ENCODE results near the gene NCCRP1.

The NCCRP1 gene

GRCh38 chr19:39165857-39166256 lies 30.9 kb upstream of the NCCRP1 start:
- no peak for DNase-seq

GRCh38 chr19:39166571-39167391 lies 30.0 kb upstream of the NCCRP1 start:
- no peak for DNase-seq

DNA sequence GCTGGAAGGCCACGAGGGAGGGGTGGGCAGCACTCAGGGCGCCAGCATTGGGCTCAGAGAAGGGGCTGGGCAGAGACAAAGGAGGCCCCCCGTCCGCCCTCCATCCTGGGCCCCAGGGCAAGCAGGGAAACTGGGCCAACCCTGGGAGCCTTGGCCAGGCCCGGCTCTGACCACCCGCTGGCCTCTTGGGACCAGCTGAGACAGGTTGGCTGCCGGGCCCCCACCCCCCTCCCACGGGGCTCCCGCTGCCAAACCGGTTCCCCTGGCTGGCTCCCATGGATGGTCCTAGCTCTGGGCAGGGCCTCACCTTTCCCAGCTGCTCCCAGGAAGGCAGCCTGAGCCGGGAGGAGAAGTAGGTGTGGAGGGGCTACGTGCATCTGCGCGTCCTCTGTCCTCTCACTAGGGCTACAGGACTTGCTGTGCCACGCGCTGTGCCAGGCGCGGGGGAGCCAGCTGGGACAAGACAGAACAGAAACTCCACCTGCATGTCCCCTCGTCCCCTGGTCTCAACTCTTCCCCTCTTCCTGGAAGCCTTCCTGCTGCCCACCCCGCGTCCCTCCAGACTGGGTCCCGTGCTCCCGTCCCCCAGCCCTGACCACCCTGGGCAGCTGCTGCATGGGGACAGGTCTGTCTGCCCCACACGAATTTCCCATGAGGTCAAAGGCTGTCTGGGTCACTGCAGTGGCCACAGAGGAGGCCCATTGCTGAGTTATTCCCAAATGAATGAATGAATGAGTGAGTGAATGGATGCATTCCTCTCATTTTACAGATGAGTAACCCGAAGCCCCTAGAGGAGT lies 29.1 kb upstream of the NCCRP1 start:
- no peak for DNase-seq

DNA sequence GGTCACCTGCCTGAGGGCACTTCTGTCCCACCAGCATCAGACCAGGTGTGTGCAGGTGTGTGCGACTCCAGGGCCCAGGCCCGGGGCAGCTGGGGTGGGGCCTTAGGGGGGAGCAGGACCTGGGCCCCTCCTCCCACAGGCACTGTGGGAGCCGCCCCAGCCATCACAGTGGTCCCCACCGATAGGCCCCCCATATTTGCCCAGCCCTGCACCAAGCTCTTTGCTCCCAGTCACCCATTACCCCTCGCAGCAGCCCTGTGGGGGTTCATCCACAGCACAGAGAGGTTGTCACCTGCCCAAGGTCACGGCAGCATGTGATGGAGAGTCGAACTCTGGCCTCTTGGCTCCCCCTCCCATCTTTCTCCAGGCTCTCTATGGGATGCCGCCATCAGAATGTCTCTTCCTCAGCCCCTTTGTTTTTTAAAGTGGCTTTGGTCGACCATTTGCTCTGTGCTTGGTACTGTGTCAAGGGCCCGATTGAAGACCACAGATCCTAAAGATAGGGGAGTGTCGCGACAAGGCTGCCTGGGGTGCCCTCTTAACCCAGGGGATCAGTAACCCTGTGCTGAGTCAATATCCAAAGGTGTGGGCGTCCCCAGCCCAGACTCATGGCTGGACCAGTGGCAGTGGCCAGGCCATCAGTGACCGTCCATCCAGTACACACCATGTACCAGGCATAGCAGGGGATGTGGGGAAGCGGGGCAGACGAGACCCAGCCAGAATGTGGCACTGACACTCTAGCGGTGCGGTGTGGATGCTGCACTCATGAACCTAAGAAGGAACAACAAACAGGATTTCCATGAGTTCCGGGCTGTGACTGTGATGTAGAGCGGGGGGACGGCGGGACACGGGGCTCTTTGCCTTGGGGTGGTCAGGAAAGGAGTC lies 28.3 kb upstream of the NCCRP1 start:
- no peak for DNase-seq

DNA sequence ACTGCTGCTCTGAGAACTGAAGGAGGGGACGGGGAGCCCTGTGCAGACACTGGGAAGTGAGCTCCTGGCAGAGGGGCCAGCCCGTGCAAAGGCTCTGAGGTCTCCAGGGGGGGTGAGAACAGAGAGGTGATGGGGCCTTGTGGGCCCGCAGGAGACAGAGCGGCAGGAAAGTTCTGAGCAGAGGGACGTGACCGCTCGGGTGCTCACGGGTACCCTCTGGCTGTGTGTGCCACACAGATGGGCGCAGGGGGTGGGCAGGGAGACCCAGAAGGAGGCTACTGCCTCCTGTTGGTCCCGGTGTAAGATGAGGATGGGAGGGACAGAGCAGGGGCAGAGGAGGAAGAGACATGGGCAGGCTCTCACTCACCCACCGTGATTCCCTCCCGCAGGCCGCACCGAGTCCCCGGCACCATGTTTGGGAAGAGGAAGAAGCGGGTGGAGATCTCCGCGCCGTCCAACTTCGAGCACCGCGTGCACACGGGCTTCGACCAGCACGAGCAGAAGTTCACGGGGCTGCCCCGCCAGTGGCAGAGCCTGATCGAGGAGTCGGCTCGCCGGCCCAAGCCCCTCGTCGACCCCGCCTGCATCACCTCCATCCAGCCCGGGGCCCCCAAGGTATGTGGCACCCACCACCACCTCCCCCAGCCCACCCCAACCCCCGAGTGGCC lies 27.5 kb upstream of the NCCRP1 start:
- no peak for DNase-seq

GRCh38 chr19:39170386-39171231 lies 26.2 kb upstream of the NCCRP1 start:
- DNase-seq, result no peak

- no peak for DNase-seq
These were observed 25.0 kb upstream of the NCCRP1 start for GRCh38 chr19:39171479-39172465.

- no peak for DNase-seq
These were observed 23.9 kb upstream of the NCCRP1 start for GRCh38 chr19:39172700-39173501.

DNA sequence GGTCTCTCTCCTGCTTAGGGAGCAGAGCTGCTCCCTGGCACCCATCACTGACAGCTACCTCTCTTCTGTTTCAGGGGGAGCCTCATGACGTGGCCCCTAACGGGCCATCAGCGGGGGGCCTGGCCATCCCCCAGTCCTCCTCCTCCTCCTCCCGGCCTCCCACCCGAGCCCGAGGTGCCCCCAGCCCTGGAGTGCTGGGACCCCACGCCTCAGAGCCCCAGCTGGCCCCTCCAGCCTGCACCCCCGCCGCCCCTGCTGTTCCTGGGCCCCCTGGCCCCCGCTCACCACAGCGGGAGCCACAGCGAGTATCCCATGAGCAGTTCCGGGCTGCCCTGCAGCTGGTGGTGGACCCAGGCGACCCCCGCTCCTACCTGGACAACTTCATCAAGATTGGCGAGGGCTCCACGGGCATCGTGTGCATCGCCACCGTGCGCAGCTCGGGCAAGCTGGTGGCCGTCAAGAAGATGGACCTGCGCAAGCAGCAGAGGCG lies 23.2 kb upstream of the NCCRP1 start:
- DNase-seq, result no peak

- no peak for DNase-seq
These were observed 22.6 kb upstream of the NCCRP1 start for GRCh38 chr19:39174142-39174541.

DNA sequence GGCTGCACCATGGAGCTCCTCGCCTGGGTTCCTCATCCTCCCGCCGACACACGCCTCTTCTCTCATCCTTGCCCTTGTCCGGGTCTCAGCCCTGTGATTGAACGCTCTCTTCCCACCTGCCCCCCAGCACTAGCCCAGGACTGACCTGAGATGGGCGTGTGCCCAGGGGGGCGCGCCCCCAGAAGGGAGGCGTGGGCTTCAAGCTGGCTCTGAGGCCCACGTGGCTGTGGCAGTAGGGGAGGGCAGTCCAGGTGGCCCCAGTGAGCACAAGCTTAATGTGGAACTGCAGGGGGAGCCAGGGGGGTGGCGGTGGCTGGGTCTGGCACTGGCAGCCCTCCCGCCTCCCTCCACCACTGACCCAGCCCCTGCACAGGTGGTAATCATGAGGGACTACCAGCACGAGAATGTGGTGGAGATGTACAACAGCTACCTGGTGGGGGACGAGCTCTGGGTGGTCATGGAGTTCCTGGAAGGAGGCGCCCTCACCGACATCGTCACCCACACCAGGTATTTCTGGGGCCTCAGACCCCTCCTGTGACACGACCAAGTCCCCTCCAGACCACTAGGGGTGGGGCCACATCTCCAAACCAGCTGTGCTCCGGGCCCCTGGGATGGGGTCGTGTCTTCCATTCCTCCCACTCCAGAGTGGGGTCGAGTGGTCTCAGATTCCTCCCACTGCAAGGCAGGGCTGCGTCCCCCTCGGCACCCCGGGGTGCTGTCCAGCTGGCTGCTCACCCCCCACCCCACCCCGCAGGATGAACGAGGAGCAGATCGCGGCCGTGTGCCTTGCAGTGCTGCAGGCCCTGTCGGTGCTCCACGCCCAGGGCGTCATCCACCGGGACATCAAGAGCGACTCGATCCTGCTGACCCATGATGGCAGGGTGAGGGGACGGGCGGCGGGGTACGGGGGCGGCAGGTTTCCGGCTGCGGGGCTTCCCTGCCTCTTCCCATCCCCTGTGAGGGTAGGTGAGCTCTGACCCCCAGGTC lies 21.9 kb upstream of the NCCRP1 start:
- DNase-seq, result no peak

DNA sequence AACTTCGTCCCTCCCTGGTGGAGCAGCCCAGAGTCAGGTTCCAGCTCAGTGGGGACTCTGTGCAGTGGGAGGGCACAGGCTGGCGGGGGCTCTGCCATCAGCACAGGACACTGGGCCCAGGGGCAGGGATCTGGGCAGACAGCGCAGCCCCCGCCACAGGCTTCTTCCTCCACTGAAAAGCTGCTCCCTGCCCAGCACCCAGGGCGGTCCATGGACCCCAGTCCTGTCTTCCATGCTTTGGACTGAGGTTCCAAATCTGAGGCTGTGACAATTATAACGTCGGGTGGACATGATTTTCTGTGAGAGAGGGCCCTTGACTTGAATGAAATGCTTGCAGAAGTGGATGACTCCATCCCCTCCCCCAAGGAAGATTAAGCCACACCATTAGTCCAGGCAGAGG lies 21.2 kb upstream of the NCCRP1 start:
- no peak for DNase-seq

DNA sequence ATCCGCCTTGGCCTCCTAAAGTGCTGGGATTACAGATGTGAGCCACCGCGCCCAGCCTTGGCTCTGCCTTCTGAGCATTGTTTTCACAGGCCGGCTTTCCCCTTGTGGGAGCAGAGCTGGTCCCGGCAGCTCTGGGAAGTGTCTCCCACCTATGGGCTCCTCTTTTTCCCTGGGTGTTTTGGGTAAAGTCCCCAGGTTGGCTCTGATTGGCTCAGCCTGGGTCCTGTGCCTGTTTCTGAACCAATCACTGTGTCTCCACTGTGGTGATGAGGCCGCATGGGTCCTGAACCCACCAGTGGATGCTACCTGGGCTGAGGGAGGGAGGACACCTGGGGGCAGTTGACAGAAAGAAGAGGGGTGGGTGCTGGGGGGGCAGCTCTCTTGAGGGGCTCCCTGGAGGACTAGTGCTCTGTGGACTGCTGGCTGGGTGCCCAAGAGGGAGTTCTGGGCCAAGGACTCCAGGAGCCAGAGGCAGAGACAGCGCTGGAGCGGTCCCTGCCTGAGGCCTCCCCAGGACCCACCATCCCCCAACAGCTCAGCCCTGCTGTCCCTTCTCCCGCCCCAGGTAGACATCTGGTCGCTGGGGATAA lies 19.6 kb upstream of the NCCRP1 start:
- no peak for DNase-seq

DNA sequence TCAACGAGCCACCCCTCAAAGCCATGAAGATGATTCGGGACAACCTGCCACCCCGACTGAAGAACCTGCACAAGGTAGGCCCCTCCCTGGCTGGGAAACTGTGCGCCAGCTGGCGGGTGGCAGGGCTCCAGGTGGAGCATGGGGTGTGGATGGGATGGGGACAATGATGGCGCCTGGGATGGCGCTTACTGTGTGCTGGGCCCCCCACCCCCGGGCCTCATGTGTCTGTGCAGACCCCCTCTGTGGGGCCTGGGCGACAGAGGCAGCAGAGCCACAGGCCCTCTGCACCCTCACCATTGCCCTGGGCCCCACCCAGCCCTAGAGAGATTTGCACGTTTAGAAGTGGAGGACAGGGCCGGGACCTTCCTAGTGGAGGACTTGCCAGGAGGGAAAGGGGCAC lies 19.0 kb upstream of the NCCRP1 start:
- DNase-seq, result no peak

DNA sequence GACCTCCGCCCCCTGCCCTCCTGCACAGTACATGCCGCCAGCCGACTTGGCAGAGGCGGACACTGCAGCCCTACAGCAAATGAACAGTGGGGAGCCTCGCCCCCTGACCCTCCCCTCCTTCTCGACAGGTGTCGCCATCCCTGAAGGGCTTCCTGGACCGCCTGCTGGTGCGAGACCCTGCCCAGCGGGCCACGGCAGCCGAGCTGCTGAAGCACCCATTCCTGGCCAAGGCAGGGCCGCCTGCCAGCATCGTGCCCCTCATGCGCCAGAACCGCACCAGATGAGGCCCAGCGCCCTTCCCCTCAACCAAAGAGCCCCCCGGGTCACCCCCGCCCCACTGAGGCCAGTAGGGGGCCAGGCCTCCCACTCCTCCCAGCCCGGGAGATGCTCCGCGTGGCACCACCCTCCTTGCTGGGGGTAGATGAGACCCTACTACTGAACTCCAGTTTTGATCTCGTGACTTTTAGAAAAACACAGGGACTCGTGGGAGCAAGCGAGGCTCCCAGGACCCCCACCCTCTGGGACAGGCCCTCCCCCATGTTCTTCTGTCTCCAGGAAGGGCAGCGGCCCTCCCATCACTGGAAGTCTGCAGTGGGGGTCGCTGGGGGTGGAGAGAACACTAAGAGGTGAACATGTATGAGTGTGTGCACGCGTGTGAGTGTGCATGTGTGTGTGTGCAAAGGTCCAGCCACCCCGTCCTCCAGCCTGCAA lies 18.3 kb upstream of the NCCRP1 start:
- no peak for DNase-seq

- no peak for DNase-seq
These were observed 17.0 kb upstream of the NCCRP1 start for GRCh38 chr19:39179754-39180153.

DNA sequence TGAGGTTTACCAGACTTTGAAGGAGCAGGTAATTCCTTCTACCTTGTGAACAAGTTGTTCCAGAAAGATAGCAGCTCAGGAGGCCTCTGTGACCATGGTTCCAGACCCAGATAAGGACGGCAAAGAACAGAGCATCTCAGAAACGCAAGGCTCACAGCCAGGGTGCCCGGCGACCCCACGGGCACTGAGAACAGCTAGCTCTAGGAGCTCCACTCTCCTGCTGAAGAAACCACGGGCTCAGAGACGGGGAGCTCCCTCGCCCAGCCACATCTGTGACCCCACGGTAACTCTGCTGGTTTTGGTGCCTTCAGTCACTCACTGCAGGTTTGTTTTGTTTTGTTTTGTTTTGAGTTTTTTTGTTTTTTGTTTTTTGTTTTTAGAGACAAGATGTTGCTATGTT lies 16.0 kb upstream of the NCCRP1 start:
- DNase-seq, result no peak

Data from NCI-H1930 (cell line).